NCI-H1417 (cell line): ENCODE data around the gene MEIKIN.

Source experiments
- DNase-seq, 3 experiments: peaks; one replicate each; lab custom pipeline; 2025; lab: John Stamatoyannopoulos, UW

The MEIKIN gene

DNA sequence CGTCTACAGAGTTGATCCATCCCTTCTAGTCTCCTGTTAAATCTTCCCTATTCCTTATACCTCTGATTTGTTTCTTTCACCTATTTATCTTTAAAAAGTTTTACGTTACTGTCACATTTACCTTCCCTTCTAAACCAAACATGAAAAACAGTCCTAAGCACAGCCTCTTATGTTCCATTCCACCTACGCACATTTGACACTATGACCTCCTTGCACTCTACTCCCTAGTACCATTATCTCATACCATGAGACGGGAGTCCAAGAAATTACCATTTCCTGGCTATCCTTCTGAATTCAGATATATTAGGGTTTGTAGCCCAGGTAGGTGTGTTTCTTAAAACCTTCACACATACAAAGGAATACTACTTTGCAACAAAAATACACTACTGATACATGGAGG lies 173.8 kb downstream of the MEIKIN start:
- no peak for DNase-seq

DNA sequence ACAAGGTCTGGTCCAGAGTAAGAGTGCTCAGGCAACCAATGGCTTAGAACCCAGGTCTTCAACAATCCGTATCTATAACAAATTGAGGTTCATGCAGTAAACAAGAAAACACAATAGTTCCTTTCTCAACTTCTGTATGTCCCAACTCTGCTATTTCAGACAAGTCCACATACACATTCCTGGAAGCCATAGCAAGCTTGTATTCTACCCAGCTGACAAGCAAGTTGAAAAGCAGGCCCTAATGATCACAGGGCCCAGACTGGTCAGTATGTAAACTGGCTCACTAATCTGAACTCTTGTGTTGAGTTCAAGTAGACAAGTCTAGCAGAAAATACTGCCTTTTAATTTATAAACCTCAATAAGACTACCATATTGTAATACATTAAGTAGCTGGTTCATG lies 175.5 kb downstream of the MEIKIN start:
- DNase-seq = no peak

DNA sequence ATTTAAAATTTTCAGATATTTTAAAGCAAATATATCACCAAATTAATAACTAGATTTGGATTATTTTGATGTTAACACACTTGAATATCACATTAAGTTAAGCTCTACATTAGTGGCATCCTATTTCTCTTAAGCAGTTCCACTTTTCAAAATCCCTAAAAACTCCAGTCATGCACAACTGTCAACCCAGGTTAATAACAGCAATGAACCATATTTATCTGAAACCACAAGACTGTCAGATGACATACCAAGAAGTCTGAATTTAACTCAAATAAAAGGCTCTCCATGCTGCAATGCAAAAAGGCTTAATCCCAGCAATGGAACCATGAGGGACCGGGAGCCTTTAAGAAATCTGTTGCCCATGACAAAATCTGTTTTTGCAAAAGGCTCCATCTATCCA lies 176.1 kb downstream of the MEIKIN start:
- no peak for DNase-seq

DNA sequence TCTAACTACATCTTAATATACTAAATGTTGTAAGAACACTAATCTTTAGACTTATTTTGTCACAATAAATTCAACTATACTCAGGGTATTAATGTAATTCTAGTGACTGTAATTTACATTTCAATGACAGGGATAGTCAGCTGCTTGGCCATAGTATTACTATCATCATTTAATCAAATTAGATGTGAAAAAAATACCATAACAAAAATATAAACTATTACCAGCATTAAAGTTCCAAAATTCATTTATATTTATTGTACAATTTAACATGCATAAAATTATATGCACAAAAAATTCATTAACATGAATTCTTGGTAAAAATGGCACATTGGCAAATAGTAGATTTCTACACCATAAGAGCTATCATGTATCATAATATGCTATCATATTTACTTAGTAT lies 177.6 kb downstream of the MEIKIN start:
- no peak for DNase-seq

DNA sequence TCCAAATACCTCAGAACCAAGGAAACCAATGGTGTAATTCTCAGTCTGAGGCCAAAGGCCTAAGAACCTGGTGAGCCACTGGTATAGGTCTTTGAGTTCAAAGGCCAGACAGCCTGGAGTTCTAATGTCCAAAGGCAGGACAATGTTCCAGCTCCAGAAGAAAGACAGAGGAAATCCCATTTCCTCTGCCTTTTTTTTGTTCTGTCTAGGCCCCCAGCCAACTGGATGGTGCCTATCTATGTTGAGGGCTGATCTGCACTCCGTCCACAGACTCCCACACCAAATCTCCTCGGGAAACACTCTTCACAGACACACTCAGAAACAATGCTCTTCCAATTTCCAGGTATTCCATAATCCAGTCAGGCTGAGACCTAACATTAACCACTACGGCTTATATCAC lies 178.8 kb downstream of the MEIKIN start:
- no peak for DNase-seq

DNA sequence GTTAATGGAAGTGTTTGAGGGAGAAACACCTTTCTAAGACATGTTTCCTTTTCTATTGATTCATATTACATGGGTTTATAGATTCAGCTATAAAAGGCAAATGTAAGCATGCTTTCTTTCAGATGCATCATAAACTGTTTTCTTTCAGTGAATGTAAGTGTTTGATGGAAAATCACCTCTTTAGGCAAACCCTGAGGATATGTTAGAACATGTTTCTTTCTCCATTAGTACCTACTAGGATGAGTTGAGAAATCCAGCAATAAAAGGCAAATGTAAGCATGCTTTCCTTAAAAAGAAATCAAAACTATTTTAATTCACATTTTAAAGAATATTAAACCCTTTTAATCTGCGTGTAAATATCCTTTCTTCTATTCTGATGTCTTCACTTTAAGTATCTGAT lies 180.2 kb downstream of the MEIKIN start:
- no peak for DNase-seq

DNA sequence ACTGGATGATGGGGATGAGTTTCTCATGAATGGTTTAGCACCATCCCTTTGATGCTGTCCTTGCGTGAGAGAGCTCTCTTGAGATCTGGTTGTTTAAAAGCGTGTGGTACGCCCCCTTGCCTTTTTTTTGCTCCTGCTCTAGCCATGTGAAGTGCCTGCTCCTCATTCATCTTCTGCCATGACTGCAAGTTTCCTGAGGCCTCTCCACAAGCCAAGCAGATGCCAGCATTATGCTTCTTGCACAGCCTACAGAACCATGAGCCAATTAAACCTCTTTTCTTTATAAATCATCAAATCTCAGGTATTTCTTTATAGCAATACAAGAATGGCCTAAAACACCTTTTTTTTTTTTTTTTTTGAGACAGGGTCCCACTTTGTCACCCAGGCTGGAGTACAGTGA lies 181.5 kb downstream of the MEIKIN start:
- no peak for DNase-seq

DNA sequence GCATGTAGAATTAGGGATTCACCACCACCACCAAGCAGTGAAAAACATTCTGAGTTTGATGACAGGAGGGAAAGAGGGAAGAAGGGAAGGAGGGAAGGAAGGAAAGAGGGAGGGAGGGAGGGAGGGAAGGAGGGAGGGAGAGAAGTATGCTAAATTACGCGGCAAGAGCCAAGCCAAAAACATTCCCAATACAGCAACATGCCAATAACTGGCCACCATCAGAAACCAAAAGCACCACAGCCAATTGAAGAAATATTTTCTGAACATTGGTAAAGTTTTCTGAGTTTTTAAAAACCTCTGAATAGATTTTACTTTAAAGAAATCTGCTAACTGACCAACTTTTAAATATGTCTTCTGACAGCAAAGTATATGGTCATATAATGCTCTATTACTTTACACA lies 184.7 kb downstream of the MEIKIN start:
- DNase-seq = no peak

DNA sequence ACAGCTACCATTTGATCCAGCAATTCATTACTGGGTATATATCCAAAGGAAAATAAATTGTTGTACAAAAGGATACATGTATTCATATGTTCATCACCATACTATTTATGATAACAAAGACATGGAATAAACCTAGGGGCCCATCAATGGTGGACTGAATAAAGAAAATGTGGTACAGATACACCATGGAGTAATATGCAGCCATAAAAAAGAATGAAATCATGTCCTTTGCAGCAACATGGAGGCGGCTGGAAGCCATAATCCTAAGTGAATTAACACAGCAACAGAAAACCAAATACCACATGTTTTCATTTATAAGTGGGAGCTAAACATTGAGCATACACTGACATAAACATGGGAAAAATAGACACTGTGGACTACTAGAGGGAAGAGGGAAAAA lies 185.8 kb downstream of the MEIKIN start:
- DNase-seq = no peak

DNA sequence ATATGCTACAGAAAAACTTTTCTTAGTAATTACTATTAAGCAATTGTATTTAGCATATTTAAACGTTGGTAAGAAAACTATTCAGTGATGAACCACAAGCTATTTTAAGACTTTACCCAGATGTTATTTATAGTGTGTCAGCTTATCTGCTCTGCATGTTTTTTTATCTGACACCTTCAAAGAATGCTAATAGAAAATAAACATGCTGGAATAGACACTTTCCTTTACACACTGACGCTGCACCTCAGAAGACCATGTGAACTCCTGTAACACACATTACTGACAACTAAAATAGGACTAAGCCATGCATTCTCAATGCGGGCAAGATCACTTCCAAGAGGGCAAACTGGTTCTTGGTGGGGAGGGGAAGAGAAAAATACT lies 187.0 kb downstream of the MEIKIN start:
- no peak for DNase-seq

DNA sequence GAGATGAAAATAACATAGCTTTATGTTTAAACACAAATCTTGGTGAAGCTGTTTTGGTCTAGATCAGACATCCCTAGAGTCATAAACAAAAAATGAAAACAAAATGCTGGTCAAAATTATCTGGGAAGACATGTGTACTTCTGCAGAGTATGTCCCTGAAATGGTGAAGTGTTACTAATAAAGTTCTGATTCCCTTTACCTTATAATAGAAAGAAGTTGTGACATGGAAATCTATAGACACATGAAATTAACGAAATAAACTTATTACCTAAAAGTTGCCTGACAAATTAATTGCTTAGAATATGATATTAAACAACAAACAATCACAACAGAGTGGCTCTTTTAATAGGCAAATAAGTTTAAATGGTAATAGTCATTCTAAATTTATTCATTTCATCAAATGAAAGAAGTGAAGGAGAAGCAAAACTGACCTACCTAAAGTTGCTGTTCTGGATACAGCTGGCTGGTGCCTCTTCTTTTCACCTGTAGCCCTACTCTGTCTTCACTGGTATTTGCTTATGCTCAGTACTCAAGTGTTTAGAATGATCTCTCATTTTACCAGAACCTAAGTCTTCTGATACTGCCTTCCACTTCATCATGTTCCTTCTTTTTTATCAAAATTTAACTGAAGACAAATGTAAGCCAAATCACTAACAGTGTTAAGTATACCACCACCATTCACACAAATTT lies 187.5 kb downstream of the MEIKIN start:
- no peak for DNase-seq
